GM19193 (cell line): ENCODE data around the gene CHI3L1.

Source experiments
- POLR2A ChIP-seq: IDR thresholded peaks from 4 replicates; pipeline ENCODE4 v1.6.1; 2011; ENCODE audit not compliant: insufficient read depth, insufficient read length; ENCODE audit errors: extremely low read depth

Gene CHI3L1

DNA sequence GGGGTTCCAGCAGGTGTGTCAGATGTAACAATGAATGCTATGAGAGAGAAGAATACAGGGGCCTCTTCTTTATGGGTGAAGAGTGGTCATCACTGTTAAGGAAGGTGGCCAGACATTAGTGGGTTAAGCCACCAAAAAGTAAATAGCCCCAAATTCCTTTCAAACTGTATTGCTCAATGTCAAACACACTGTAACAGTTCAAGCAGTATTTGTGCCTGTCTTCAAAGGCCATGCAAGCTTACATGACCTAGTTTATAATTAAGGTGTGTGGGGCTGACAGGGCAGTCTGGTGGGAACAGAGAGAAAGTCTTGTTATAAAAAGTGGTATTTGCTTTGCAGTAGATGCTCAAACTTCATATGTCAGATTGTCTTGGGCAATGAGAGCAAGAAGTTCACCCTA lies 24.5 kb upstream of the CHI3L1 start:
- no peak for TF ChIP-seq POLR2A

DNA sequence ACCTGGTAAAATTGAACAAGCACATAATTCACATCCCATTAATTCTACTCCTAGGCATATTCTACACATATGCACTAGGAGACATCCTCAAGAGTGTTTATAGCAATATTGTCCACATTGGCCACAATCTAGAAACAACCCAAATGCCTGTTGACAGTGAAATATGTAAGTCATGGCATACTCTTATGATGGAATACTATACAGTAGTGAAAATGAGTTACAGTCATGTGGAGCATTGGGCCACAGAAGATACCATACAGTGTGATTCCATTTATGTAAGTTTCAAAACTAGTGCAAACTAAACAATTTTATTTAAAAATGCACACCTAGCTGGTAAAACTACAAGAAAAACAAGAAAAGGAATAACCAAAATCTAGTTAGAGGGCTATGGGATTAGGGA lies 23.8 kb upstream of the CHI3L1 start:
- TF ChIP-seq POLR2A, result no peak

DNA sequence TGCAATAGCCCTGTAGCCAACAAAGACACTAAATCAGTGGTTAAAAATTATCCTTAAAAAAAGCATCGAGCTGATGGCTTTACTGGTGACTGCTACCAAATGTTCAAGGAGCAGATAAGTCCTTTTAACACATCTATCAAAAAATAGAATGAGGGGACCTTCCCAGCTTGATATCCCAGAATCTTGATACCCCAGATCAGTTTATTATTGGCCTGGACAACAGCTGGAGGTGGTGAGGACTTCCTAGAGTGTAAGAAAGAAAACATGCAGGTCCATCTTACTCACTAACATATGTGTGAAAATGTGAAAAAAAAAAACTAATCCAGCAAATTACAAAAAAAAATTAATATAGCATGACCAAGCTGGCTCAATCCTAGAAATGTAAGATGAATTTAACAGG lies 21.7 kb upstream of the CHI3L1 start:
- no peak for TF ChIP-seq POLR2A

DNA sequence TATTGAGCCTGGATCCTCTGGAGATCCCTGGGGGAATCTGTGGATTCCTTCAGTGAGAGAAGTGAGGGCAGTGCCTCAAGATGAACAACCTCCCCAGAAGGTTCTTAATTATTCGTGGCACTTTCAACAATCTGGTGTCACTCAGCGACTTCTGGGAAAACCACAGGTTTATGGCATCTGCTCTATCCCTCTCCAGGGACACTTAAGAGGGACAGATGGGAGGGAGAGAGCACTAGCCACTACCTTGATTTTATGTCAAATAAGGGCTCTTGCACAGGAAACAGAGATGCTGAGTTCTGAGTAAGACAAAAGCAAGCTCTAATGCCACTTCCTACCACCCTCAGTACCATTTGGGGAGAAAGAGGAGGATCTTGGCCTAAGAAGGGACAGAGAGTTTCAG lies 21.2 kb upstream of the CHI3L1 start:
- TF ChIP-seq POLR2A, result no peak

DNA sequence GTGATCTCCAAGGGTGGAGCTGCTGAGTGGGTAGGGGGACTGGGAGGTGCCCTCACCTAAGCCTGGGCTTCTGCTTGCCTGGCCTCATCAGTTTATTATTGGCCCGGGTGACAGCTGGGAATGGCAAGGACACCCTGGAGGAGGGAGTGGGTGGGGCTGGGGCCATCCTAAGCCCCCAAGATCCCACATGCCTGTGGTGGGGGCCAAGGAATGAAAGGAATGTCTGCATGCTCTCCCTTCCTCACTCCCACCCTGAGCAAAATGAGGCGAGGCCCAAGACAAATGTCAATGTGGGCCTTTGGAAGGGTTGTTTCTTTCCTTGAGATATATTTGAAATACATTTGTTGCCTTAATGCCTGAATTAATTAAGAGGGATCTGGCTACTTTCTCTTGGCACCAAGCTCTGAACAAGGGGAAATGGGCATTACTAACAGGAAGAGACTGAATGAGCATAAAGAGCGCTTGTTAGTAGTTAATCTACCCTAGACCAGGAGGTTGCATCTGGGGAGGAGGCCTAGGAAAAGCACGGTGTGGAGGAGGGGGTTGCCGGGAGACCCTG lies 19.7 kb upstream of the CHI3L1 start:
- no peak for TF ChIP-seq POLR2A

DNA sequence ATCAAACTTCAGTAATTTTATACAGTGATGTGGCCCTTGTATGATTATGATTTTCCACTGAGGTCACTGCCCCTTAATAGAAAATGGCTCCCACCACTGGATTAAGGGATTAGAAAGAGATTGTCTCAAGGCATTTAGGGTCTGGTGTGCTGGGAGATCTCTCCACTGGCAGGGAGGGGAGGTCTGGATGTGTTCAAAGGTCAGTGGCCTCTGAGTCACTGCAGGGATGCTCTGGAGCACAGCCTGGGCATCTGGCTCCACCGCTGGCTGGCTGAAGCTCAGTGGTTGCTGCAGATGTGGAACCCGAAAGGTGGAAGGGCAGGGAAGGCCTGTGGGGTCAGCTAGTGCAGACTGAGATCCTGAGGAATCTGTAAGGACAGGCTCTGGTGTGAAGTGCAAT lies 18.3 kb upstream of the CHI3L1 start:
- TF ChIP-seq POLR2A, result no peak

DNA sequence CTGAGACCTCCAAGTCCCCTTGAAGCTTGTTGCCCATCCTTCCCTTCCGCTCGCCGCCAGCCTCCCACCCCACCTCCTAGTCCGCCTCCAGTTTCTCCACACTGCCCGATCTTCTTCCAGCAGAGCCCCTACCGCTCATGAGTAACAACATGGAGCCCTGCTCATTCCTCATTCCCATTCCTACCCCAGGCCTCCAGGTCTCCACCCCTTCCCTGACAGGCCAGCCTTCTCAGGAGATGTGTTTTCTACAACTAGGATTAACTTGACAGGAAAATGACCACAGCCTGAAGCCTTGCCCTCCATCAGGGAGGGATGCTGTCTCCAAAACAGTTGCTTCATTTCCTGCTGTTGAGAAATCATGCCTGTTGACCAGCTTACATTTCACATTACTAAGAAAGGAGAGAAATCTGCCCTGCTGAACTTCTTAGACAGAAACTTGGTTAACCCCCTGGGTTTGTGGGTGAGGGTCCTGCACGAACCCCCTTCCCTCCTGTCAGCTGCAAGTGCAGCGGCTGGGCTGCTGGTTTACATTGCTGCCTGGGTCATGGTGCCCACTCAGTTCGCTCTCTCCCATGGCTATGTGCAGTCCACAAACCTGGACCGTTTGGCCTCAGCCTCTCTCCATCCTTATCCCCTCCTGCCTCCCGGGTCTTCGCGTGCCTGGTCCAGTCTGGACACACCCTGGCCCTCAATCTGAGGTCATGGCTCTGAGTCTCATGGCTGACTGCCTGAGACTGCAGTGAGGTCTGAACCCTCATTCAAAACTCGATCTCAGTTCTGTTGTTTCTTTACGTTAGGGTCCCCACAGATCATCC lies 16.1 kb upstream of the CHI3L1 start:
- no peak for TF ChIP-seq POLR2A

DNA sequence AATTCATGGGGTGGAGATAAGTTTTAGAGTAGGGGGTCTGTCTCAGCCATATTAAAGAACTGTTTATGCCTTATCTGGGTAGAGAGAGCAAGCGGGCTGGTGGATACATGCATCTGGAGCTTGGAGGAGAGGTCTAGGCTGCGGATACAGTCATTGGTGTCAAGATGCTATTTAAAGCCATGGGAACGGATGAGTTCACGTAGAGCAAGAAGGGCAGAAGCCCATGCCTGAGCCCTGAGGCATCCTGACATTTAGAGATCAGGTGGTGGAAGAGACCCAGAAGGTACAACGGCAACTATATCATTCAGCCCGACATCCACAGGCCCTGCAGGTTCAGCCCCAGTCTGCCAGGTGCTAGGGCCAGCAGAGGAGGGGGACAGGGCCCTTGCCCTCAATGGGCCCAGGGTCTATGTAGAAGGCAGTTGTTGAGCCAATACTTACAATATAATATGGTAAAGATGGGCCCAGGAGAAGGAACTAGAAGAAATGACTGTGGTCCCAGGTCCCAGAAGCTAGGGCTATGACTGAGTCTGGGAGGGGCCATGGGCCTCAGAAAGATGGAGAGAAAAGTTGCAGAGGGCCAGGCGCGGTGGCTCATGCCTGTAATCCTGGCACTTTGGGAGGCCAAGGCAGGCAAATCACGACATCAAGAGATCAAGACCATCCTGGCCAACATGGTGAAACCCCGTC lies 15.2 kb upstream of the CHI3L1 start:
- no peak for TF ChIP-seq POLR2A

DNA sequence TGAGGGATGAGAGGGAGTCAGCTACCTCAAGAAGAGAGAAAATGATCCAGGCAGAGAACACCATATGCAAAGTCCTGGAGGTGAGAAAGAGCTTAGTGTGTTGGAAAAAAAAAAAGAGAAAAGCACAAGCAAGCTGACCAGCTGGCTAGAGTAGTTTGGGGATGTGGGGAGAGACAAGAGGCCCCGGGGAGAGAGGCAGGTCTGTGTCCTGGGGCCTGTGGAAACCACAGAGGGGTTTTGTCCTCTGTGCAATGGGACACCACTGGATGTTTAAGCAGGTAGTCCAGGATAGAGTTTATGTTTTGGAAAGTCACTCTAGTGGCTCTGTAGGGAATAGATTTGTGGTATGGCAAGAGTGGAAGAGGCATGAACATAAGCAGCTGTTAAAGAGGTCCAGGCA lies 14.4 kb upstream of the CHI3L1 start:
- TF ChIP-seq POLR2A, result no peak

DNA sequence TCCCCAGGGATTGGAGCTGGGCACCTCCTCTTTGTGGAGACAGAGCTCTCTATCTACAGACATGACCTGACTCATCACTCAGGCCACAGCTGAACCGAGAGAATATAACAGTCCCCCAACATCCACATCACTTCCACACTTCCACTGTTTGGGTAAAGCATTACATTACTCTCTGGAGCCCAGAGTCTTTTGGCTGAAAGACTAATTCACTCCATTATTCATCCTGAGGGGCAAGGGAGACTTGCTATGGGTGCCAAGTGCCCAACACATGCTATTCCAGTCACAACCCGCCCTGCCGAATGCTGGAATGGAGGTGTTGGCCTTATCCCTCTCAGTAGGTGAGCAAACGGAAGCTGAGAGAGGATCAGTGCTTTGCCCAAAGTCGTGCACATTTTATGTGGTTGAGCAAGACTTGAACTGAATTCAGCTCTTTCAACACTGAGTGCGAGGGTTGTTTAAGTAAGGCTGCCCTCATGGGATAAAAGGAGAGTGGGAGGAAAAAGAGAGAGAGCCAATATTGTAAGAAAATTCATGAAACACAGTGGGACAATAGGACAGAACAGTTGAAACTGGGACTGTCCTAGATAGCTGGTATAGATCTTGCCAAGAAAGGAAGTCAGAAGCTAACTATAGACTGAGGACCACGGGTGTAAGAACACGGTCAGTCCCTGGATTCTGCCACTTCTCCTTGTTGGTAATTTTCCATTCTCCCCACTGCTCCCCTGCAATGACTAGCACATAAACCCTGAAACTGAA lies 13.5 kb upstream of the CHI3L1 start:
- TF ChIP-seq POLR2A, result no peak

DNA sequence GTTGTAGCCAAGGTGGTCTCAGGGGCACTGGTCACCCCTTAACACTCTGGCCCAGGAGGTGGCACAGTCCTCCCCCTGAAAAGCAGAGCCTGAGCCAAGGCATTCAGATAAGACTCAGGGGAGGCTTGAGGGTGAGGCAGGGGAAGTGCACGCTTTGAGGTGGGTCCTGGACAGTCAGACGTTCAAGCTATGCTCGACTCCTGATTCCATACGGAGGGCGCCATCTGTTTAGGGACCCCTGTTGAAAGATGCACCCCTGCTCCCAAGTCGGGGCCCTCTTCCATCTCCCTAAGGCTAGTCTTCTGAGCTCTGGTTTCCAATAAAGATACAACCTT lies 12.9 kb upstream of the CHI3L1 start:
- no peak for TF ChIP-seq POLR2A

DNA sequence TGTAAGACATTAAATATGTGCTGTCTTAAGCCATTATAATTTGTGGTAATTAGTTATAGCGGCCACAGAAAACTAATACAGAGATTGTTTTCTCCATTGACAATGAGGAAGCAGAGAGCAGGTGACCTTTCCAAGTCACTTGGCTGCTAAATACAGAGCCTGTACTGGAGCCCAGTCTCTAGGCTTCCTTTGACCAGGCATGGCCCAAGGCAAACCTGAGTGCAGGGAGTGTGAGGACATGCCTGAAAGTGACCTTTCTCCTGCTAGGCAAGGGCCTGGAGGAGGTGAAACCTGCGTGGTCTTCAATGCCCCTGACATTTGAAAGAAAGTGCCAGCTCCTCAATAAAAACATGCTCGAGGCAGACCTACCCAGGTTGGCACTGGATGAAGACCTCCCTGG lies 12.5 kb upstream of the CHI3L1 start:
- TF ChIP-seq POLR2A, result no peak

DNA sequence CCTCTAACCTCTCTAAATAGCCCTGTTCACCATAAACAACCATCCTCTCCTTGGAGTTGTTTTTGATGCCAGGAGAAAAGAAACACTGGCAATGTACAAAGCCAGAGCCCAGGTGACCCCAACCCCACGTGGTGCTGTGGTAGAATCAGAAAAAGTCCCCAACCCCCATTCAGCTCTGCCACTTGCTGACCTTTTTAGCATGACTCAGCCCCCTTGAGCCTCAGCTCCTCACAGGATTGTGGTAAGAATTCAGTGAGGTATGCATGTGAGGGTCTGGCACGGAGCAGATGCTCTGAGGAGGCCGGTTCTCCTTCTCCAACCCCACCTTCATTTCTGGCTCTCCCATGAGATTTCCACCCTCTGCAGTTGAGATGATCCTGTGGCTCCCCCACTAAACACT lies 11.1 kb upstream of the CHI3L1 start:
- no peak for TF ChIP-seq POLR2A

DNA sequence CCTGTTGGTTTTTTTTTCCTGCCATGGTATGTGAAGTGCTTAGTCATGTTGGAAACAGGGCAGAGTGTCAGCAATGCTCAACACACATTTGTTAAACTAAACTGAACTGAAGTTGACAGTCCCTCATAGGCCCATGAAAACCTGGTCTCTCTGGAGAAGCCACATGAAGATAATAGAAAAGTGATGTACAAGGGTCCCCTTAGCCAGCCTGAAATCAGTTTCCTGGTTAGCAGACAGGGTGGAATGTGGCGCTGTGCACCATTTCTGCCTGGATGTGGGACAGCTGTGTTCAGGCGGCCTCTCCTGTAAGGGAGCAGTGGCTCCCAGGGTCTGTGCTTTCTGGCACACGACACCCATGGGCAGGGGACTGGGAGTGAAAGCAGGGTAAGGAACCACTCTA lies 9.9 kb upstream of the CHI3L1 start:
- TF ChIP-seq POLR2A, result no peak

DNA sequence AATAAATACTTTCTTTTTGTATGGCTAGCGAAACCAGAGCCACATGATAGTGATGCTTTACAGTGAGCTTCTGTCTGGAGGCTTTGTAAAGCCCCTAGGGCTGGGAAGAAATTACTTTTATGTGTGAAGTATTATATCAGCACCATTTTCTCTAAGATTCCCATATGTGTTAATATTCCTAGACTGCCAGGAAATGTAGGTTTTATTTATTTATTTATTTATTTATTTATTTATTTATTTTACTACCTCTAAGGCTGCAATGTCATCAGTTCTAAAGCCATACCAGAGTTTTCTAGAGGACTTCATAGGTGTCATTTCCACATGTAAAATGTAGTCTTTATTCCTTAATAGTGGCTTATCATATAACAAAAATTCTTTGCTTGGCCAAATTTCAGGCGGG lies 4.4 kb upstream of the CHI3L1 start:
- TF ChIP-seq POLR2A, result no peak
